ENCODE results near the gene ITGB1BP2.
"Not testable (repeated sequence)": the region's sequence is repeated elsewhere in the genome, so short reads cannot be mapped to it uniquely, and the experiment has no call there.

The ITGB1BP2 gene

DNA sequence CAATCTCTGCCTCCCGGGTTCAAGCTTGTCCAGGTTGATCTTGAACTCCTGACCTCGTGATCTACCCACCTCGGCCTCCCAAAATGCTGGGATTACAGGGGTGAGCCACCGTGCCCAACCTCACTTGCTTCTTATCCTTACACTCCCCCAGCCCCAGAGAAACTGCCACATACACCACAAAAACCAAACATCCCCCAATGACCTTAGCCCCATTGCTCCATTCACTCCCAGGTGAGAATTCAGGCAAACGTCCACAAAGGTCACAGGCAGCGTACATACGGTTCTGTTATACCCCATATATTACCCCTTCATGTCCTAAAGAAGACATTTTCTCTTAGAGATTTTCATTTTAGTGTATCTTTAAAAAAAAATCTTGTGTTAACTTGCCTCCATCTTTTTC lies 1.1 kb upstream of the ITGB1BP2 start:
- DNase-seq (ENCODE audit: low read depth in 2 of 3, low spot score in 1 of 3), result not testable (repeated sequence)

DNA sequence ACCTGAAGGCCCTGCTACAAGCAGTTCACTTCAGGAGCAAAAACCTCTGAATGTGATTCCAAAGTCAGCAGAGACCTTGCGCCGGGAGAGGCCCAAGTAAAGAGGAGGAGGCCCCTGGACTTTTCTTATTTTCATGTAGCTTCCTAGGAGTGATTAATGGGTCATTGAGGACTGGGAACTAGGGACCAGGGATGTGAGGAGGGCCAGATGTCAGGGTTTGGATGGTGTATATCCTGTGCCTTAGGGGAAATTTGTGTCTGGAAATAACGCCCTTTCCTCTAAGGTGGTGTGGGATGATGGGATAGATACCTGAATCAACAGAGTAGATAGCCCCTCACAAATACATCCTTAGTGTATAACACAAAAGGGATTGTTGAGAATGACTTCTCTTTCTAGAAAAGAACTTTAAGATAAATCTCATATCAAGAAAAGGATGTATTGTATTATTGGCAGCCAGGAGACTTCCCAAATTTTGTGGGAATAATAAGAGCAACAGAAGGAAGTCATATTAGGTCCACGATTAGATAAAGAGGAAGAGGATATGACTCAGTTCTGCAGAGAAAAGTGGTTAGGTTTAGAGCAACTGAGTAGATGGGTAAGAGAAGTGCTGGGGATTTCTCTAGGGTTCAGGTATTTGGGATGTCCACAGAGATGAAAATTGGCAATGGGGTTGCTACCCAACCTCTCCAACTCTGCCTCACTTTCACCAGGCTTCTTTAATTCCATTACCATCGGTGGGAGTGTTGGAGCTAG lies 1.1 kb downstream of the ITGB1BP2 start:
- DNase-seq (ENCODE audit: low read depth in 2 of 3, low spot score in 1 of 3), result no peak

DNA sequence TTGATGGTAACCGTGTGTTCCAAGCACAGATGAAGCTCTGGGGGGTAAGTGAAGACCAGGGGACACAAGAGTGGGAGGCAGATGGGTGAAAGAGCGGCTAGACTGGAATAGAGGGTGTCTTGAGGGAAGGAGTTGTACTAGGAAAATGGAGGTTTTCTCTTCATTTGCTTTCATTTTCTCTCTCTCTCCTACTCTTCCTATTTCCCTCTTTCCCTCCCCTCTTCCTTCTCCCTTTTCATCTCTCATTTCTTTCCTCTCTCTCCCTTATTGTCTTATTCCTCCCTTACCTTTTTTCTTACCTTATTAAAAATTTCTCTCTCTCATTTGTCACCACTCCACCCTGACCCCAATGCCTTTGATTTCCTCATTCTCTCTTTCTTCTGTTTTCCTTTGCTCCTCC lies 3.0 kb downstream of the ITGB1BP2 start:
- DNase-seq (ENCODE audit: low read depth in 2 of 3, low spot score in 1 of 3), result no peak

DNA sequence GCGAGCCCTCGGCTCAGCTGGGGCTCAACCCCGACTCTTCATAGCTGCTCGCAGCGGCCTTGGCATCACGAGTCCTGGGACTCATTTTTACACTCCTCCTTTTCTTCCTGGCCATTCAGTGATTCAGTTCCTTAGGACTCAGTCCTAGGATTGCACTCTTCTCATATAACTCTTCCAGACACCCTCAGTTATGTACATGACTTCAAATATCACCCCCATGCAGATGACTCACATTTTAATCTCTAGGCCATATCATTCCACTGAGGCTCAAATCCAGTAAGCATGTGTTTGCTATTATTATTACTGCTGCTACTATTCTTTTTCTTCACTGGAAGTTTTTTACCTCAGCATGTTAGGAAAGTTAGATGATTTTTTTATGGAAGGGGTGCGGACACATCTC lies 14.4 kb downstream of the ITGB1BP2 start:
- DNase-seq (ENCODE audit: low read depth in 2 of 3, low spot score in 1 of 3), result no peak

DNA sequence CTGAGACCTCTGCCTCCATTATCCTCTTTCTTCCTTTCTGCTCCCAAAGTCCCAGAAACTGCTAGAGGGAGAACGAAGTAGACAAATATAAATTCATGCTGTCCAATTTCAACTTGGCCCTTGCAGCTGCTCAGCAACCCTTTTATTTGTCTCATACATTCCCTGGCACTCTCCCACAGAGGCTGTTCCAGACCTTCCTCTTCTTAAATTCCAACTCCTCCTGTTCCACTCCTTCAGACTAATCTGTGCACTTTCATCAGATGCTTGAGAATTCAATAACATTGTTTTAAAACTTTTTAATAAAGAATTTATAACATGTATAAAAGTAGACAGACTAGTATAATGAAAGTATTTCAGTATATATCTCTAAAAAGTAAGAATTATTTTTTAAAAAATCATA lies 15.4 kb downstream of the ITGB1BP2 start:
- not testable (repeated sequence) for DNase-seq (ENCODE audit: low read depth in 2 of 3, low spot score in 1 of 3)

DNA sequence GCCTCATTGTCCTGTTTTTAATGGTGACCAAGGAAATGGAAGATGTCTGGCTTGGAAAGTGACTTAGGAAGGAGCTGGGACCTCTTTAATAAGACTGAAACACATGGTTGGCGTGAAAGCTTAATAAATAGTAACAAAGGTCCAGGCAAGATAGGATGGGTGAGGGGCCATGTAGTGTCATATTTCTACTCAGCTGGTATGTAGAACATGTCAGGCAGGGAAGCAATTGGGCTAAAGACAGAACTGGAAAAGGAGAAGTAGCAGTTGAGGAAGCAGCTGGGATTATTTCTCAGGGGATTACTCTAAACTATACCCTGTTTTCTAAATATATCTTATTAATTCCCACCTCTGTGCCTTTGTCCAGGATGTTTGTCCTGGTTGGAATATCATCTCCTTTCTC lies 18.6 kb downstream of the ITGB1BP2 start:
- DNase-seq (ENCODE audit: low read depth in 2 of 3, low spot score in 1 of 3), result no peak

DNA sequence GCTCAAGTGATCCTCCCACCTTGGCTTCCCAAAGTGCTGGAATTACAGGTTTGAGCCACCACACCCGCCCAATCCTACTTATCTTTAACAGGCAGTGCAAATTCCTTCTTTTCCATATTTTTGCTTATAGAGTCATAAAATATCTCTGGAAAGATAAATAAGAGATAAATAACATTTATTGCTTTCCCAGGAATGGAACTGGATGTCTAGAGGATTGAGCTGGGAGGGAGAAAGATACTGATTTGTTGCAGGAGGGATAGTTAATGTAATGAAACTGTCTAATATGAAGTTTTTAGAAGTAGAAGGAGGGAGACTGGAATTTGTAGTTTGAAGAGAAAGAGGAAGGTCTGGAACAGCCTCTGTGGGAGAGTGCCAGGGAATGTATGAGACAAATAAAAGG lies 20.2 kb downstream of the ITGB1BP2 start:
- no peak for DNase-seq (ENCODE audit: low read depth in 2 of 3, low spot score in 1 of 3)

DNA sequence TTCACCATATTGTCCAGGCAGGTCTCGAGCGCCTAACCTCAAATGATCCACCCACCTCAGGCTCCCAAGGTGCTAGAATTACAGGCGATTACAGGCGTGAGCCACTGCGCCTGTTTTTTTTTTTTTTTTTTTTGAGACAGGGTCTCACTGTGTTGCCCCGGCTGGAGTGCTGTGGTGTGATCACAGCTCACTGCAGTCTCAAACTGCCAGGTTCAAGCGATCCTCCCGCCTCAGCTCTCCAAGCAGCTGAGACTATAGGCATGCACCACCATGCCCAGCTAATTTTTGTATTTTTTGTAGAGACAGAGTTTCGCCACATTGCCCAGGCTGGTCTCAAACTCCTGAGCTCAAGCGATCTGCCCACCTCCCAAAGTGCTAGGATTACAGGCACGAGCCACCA lies 22.9 kb downstream of the ITGB1BP2 start:
- not testable (repeated sequence) for DNase-seq (ENCODE audit: low read depth in 2 of 3, low spot score in 1 of 3)

DNA sequence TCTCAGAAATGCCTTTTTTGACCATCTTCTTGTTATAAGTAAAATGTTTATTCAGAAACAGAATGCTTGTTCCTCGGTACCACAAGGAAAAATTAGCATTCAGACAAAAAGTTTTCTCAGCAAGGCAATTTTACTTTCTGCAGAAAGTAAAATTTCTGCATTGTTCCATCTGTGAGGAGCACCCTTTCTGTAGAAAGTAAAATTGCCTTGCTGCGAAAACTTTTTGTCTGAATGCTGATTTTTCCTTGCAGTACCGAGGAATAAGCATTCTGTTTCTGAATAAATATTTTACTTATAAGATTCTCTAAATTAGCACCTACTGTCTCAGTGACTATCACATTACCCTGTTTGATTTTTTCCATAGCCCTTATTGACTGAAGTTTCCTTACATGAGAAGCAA lies 24.8 kb downstream of the ITGB1BP2 start:
- DNase-seq (ENCODE audit: low read depth in 2 of 3, low spot score in 1 of 3), result no peak

DNA sequence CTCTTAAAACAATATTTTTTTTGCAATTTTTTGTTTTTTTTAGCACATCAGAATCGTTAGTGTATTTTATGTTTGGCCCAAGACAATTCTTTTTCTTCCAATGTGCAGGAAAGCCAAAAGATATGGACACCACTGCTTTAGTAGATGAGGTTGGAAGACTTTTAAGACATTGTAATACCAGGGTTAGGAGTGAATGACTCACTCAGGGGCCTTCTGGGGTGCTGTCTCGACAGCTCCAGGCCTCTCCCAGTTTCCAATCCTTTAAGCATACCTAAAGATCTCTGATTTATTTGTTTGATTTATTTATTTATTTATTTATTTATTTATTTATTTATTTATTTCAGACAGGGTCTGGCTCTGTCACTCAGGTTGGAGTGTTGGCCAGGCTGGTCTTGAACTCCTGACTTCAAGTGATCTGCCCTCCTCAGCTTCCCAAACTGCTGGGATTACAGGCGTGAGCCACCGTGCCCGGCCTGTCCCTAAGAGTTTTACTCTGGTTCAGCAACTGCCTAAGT lies 47.7 kb downstream of the ITGB1BP2 start:
- not testable (repeated sequence) for DNase-seq (ENCODE audit: low read depth in 2 of 3, low spot score in 1 of 3)

DNA sequence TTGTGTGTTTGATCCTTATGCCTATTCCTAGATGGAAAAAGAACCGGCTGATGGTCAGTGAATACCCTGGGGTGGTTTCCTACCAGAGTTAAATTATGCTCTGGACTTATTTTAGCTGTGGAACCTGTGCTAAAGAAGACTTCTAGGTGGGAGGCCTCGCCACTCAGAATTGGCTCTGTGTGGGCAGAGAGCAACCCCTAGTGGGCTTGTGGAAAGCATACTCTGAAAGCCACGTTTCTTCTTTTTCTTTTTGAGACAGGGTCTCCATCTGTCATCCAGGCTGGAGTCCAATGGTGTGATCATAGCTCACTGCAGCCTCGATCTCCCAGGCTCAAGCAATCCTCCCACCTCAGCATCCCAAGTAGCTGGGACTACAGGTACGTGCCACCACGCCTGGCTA lies 48.3 kb downstream of the ITGB1BP2 start:
- not testable (repeated sequence) for DNase-seq (ENCODE audit: low read depth in 2 of 3, low spot score in 1 of 3)

DNA sequence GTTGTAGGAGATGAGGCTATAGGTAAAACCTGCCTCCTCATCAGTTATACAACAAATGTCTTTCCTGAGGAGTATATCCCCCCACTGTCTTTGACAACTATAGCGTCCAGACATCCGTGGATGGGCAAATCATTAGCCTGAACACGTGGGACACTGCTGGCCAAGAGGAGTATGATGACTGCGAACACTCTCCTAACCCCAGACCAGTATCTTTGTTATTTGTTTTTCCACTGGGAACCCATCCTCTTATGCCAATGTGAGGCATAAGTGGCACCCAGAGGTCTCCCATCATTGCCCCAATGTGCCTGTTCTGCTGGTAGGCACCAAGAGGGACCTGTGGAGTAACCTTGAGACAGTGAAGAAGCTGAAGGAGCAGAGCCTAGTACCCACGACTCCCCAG lies 50.9 kb downstream of the ITGB1BP2 start:
- not testable (repeated sequence) for DNase-seq (ENCODE audit: low read depth in 2 of 3, low spot score in 1 of 3)

All from stimulated activated CD4-positive, alpha-beta T cell treated with anti-CD3 and anti-CD28 coated beads, Interleukin-12 subunit alpha, Interleukin-12 subunit beta, amount 100 ng/mL, for 48 hours (primary cell).